ENCODE results near the gene RTL5.
A peak's percentile ranks its signal among the peaks of the same experiment; 100 is the strongest.
"Not testable (repeated sequence)": the region's sequence is repeated elsewhere in the genome, so short reads cannot be mapped to it uniquely, and the experiment has no call there.

RTL5 gene

GRCh38 chrX:72131317-72132294 lies at the start of gene RTL5:
TSS of gene RTL5 (minus strand) at chrX:72131915.
- H3K27me3 ChIP-seq = peaks cover 84% of the 10 kb centered on the region
- H4K20me1 ChIP-seq = no peaks in the 10 kb centered on the region
- no peaks in the 10 kb centered on the region for H3K9me3 ChIP-seq
- H3K4me3 ChIP-seq = peak within 1 kb of the TSS; percentile 63
- no peak for TF ChIP-seq Cebpa-rat (IDR thresholded peaks at IDR 0.05)
- H3K9ac ChIP-seq = no peak within 1 kb of the TSS
- no peak within 1 kb of the TSS for H3K27ac ChIP-seq
- H3K36me3 ChIP-seq = no peaks in the 10 kb centered on the region
- H3K4me2 ChIP-seq = peak within 1 kb of the TSS; percentile 73
- H3K4me1 ChIP-seq = no peaks in the 10 kb centered on the region

- 0 out of 2 replicates have a peak, but pooled peaks cover 9% of the 10 kb centered on the region for H3K36me3 ChIP-seq
- H3K27ac ChIP-seq = peak overlapping the region; percentile 89
- no peaks in the 10 kb centered on the region for H3K27me3 ChIP-seq
- no peak for TF ChIP-seq Cebpa-rat (IDR thresholded peaks at IDR 0.05)
- peak overlapping the region; percentile 81 for H3K4me3 ChIP-seq
- H4K20me1 ChIP-seq = no peaks in the 10 kb centered on the region; the same call in 1 of the 2 replicates
- peak overlapping the region; percentile 88 for H3K9ac ChIP-seq
- peak overlapping the region; percentile 66 for H3K4me2 ChIP-seq
- peaks cover 21% of the 10 kb centered on the region for H3K4me1 ChIP-seq
- peaks cover 15% of the 10 kb centered on the region; the same call in 1 of the 2 replicates for H3K9me3 ChIP-seq
Observed at GRCh38 chrX:72180539-72180938, 48.8 kb upstream of the RTL5 start.

- peaks cover 8% of the 10 kb centered on the region; the same call in 1 of the 2 replicates for H3K4me1 ChIP-seq
- H3K27ac ChIP-seq = no peak overlapping the region
- H3K4me3 ChIP-seq = no peak overlapping the region
- no peaks in the 10 kb centered on the region for H3K36me3 ChIP-seq
- no peaks in the 10 kb centered on the region for H3K27me3 ChIP-seq
- no peaks in the 10 kb centered on the region for H4K20me1 ChIP-seq
- H3K9me3 ChIP-seq = peaks cover 15% of the 10 kb centered on the region; the same call in 1 of the 2 replicates
- H3K9ac ChIP-seq = no peak overlapping the region
- TF ChIP-seq Cebpa-rat (IDR thresholded peaks at IDR 0.05) = no peak
- no peak overlapping the region for H3K4me2 ChIP-seq
Observed at GRCh38 chrX:72176981-72177380, 45.3 kb upstream of the RTL5 start.

DNA sequence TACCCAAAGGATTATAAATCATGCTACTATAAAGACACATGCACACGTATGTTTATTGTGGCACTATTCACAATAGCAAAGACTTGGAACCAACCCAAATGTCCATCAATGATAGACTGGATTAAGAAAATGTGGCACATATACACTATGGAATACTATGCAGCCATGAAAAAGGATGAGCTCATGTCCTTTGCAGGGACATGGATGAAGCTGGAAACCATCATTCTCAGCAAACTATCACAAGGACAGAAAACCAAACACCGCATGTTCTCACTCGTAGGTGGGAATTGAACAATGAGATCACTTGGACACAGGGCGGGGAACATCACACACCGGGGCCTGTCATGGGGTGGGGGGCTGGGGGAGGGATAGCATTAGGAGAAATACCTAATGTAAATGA lies 44.6 kb upstream of the RTL5 start:
- not testable (repeated sequence) for H3K36me3 ChIP-seq, H3K9ac ChIP-seq, H3K4me3 ChIP-seq, H3K27ac ChIP-seq, H3K4me1 ChIP-seq, H4K20me1 ChIP-seq, H3K27me3 ChIP-seq, H3K4me2 ChIP-seq
- peaks cover 15% of the 10 kb centered on the region; the same call in 1 of the 2 replicates for H3K9me3 ChIP-seq

DNA sequence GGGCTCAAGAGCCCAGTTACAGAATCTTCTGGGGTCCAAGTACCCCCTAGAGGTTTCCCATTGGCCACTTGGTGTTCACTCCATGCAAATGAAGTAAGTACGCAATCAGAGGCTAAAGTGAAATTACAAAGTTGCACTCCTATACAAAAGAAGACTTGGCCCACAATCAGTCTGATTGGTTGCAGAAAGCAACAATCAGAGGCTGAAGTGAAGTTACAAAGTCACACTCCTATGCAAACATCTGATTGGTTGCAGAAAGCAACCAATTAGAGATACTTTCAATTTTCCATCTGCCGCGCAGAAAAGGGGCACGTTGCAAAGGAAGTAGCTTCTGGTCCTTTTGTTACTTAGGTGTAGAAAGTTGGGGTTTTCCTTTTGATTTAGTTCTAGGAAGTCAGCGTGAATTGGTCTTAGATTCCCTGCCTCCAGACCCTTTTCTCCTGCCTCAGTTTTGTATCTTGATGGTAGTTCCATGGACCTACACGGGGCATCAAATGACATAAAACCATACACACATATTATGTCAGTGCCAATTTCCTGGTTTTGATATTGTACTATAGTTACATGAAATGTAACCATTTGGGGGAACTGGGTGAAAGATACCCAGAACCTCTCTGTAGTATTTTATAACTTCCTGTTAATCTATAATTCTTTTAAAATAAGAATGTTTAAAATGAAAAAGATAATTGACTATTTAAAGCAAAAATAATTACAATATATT lies 37.5 kb upstream of the RTL5 start:
- TF ChIP-seq Cebpa-rat (IDR thresholded peaks at IDR 0.05) = no peak
- Histone ChIP-seq H3K4me3 (no peak overlapping the region), H3K4me2 (no peak overlapping the region), H3K9ac (no peak overlapping the region), H3K9me3 (no peaks in the 10 kb centered on the region), H3K27ac (no peak overlapping the region), H3K27me3 (peaks cover 6% of the 10 kb centered on the region), H3K36me3 (no peaks in the 10 kb centered on the region), H3K4me1 (no peaks in the 10 kb centered on the region), H4K20me1 (no peaks in the 10 kb centered on the region)

DNA sequence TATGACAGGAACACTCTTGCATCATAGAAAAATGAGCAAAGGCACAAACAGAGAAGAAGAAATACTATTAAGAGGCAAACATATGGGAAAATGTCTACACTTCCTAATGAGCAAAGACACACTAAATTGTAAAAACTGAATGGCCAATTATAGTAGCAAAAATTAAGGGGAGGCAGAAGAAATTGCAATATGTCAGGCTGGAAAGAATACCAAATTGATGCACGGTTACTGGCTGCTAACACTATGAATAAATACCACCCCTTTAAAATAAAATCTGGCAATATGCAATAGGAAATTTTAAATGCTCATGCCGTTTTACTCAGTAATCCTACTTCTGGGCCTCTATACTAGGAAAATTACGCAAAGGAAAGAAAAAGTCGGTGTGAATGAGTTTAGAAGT lies 33.8 kb upstream of the RTL5 start:
- Histone ChIP-seq H3K4me2 (no peak overlapping the region), H3K27ac (no peak overlapping the region), H3K4me3 (no peak overlapping the region), H3K27me3 (peaks cover 11% of the 10 kb centered on the region), H4K20me1 (no peaks in the 10 kb centered on the region), H3K9me3 (no peaks in the 10 kb centered on the region), H3K36me3 (no peaks in the 10 kb centered on the region), H3K4me1 (no peaks in the 10 kb centered on the region), H3K9ac (no peak overlapping the region)
- no peak for TF ChIP-seq Cebpa-rat (IDR thresholded peaks at IDR 0.05)

DNA sequence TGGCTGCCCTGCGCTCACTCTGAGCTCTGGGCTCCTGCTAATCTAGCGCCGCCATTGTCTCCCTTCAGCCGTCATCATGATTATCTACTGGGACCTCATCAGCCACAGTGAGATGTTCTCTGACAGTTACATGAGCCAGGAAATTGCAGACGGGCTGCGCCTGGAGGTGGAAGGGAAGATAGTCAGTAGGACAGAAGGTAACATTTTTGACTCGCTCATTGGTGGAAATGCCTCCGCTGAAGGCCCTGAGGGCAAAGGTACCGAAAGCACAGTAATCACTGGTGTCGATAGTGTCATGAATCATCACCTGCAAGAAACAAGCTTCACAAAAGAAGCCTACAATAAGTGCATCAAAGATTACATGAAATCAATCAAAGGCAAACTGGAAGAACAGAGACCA lies 28.1 kb upstream of the RTL5 start:
- Histone ChIP-seq H3K4me3 (no peak overlapping the region), H3K27me3 (peaks cover 6% of the 10 kb centered on the region; the same call in 1 of the 2 replicates), H3K9me3 (peaks cover 14% of the 10 kb centered on the region), H3K27ac (no peak overlapping the region), H3K36me3 (no peaks in the 10 kb centered on the region), H3K9ac (no peak overlapping the region), H3K4me2 (no peak overlapping the region), H4K20me1 (no peaks in the 10 kb centered on the region), H3K4me1 (no peaks in the 10 kb centered on the region)
- TF ChIP-seq Cebpa-rat (IDR thresholded peaks at IDR 0.05) = no peak

- H3K9ac ChIP-seq = no peak overlapping the region
- H4K20me1 ChIP-seq = no peaks in the 10 kb centered on the region
- no peak for TF ChIP-seq Cebpa-rat (IDR thresholded peaks at IDR 0.05)
- no peaks in the 10 kb centered on the region for H3K36me3 ChIP-seq
- no peak overlapping the region for H3K27ac ChIP-seq
- no peak overlapping the region for H3K4me3 ChIP-seq
- peaks cover 14% of the 10 kb centered on the region for H3K9me3 ChIP-seq
- H3K4me2 ChIP-seq = no peak overlapping the region
- no peaks in the 10 kb centered on the region for H3K4me1 ChIP-seq
- peaks cover 6% of the 10 kb centered on the region; the same call in 1 of the 2 replicates for H3K27me3 ChIP-seq
Observed at GRCh38 chrX:72158773-72159172, 27.1 kb upstream of the RTL5 start.

DNA sequence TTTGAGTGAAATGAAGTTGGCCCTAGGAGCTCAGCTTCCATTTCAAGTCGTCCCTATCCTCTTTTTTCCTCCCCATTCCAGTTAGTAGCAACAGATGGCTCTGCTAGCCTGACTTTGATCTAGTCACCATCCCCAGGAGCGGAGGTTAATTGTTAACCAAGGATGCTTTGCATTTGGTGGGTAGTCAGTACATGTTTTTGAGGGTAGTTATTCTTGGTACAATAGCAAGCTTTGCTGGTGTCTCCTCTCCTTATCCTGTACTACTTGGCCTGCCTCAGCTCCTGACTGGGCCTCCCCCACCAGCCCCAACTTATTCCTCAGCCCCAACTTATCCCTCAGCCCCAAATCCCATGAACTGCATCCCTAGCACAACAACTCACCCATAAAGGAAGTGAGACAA lies 14.8 kb upstream of the RTL5 start:
- TF ChIP-seq Cebpa-rat (IDR thresholded peaks at IDR 0.05) = no peak
- H3K4me2 ChIP-seq = no peak overlapping the region
- no peak overlapping the region for H3K27ac ChIP-seq
- no peaks in the 10 kb centered on the region for H3K9me3 ChIP-seq
- peaks cover 52% of the 10 kb centered on the region for H3K27me3 ChIP-seq
- H3K4me1 ChIP-seq = no peaks in the 10 kb centered on the region; the same call in 1 of the 2 replicates
- H3K4me3 ChIP-seq = no peak overlapping the region
- no peak overlapping the region for H3K9ac ChIP-seq
- H3K36me3 ChIP-seq = no peaks in the 10 kb centered on the region
- H4K20me1 ChIP-seq = no peaks in the 10 kb centered on the region; the same call in 1 of the 2 replicates

DNA sequence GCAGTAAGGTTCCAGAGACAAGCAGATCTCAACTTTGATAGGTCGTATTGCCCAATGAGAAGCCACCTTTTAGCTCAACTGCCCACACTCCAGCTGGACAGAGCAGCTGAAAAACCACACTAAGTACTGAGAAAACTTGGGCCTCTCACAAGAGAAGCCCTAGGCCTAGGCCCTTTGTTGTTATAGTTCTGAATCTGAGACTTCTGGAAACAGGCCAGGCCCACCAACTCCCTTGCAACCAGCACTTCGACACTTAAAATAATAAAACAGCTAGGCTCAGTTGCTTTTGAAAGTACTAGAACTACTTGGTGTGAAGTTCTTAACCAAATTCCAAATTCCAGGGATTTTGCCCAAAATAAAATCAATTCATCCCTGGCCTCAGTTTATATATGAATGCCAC lies 13.5 kb upstream of the RTL5 start:
- H3K9me3 ChIP-seq = no peaks in the 10 kb centered on the region
- no peak overlapping the region for H3K4me3 ChIP-seq
- peaks cover 52% of the 10 kb centered on the region for H3K27me3 ChIP-seq
- no peaks in the 10 kb centered on the region; the same call in 1 of the 2 replicates for H4K20me1 ChIP-seq
- no peak for TF ChIP-seq Cebpa-rat (IDR thresholded peaks at IDR 0.05)
- peaks cover 4% of the 10 kb centered on the region for H3K4me1 ChIP-seq
- H3K9ac ChIP-seq = no peak overlapping the region
- no peak overlapping the region for H3K4me2 ChIP-seq
- H3K27ac ChIP-seq = no peak overlapping the region
- no peaks in the 10 kb centered on the region for H3K36me3 ChIP-seq

Measured in BLaER1 (cell line).